ENCODE results near the gene TMEM119. TPM values are rescaled to one million over a fixed set of nuclear protein-coding genes. Genes with fewer than 3 reads are reported as not detected.
"Not testable (repeated sequence)": the region's sequence is repeated elsewhere in the genome, so short reads cannot be mapped to it uniquely, and the experiment has no call there.

The TMEM119 gene
- polyA plus RNA-seq, 1 donor: 14.6 TPM

DNA sequence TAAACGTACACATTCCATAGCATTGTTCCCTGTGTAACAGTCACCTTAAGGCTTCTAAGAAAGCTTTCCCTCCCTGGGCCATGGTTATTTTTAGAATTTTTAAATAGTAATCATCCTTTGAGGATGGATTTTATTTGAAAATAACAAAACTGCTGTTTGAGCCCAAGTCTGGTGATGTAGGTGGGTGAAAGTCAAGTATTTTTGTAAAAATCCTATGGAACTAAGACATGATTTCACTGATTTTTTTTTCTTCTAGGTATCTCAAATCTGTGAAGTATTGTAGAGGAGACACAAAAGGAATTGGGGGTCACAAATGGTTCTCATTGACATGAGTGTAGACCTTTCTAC lies 34.1 kb downstream of the TMEM119 start:
- DNase-seq: no peak
- no peak overlapping the region for H3K4me3 ChIP-seq (ENCODE audit: low read length)
- 0% methylated on average over 1 of the region's 1 CpG for WGBS (ENCODE audit: insufficient coverage, low lambda C conversion rate)
- peaks cover 4% of the 10 kb centered on the region for H3K4me1 ChIP-seq (ENCODE audit: control insufficient read depth, insufficient read depth, low read length)
- H3K27ac ChIP-seq (ENCODE audit: low read length): no peak overlapping the region
- H3K27me3 ChIP-seq (ENCODE audit: control insufficient read depth, insufficient read depth, low read length): no peaks in the 10 kb centered on the region
- no peaks in the 10 kb centered on the region for H3K9me3 ChIP-seq (ENCODE audit: control insufficient read depth, low read depth, low read length)
- peaks cover 45% of the 10 kb centered on the region for H3K36me3 ChIP-seq (ENCODE audit: control insufficient read depth, insufficient read depth, low read length)

GRCh38 chr12:108563136-108563803 lies 34.6 kb downstream of the TMEM119 start:
- Histone ChIP-seq H3K4me3 (ENCODE audit: low read length) (peak overlapping the region; percentile 91), H3K27me3 (ENCODE audit: control insufficient read depth, insufficient read depth, low read length) (no peaks in the 10 kb centered on the region), H3K9me3 (ENCODE audit: control insufficient read depth, low read depth, low read length) (no peaks in the 10 kb centered on the region), H3K27ac (ENCODE audit: low read length) (peak overlapping the region; percentile 88), H3K4me1 (ENCODE audit: control insufficient read depth, insufficient read depth, low read length) (peaks cover 6% of the 10 kb centered on the region), H3K36me3 (ENCODE audit: control insufficient read depth, insufficient read depth, low read length) (peaks cover 42% of the 10 kb centered on the region)
- DNase-seq: peak; percentile 85 to 89
- no CpG with 5 or more reads among the region's 14 CpGs for WGBS (ENCODE audit: insufficient coverage, low lambda C conversion rate)

DNA sequence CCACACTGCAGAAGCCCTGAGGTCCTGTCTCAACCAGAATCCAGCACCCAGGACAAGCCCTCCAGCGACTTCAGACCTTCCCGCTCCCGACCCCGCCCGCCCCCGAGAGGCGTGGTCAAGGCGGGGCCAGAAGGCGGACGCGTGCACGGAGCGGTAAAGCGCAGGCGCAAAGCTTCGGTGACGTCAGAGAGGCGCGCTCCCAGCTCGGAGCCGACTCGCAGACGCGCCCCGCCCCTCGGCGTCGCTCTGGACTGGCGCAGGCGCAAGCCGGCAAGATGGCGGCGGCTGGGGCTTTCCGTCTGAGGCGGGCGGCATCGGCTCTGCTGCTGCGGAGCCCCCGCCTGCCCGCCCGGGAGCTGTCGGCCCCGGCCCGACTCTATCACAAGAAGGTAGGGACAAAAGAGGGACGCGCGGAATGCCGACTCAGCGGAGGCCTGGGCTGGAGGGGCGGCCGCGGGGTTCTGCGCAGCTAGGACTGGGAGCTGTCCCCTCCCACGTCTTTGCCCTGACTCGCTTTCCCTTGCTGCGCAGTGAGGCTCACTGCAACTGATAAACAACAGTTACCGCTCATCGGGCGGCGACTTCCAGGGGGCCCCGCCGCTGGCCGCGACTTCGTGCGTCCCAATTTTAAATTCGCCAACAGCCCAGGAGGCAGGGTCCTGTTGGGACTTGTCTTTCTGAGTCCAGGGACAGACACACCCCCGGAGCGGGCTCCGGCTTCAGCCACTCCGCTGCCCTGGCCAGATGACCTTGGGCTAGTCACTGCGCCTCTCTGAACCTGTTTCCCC lies 35.3 kb downstream of the TMEM119 start, which contains the start of gene ISCU:
Gene ISCU, plus strand, starts transcription at position 249 of the 788 bp plus-strand sequence. Its CDS starts 27 bp downstream, at position 276.
- H3K27me3 ChIP-seq (ENCODE audit: control insufficient read depth, insufficient read depth, low read length): no peaks in the 10 kb centered on the region
- H3K9me3 ChIP-seq (ENCODE audit: control insufficient read depth, low read depth, low read length): no peaks in the 10 kb centered on the region
- H3K36me3 ChIP-seq (ENCODE audit: control insufficient read depth, insufficient read depth, low read length): peaks cover 41% of the 10 kb centered on the region
- peak within 1 kb of the TSS; percentile 93 for H3K27ac ChIP-seq (ENCODE audit: low read length)
- peak within 1 kb of the TSS; percentile 94 for H3K4me3 ChIP-seq (ENCODE audit: low read length)
- peaks cover 7% of the 10 kb centered on the region for H3K4me1 ChIP-seq (ENCODE audit: control insufficient read depth, insufficient read depth, low read length)
- WGBS (ENCODE audit: insufficient coverage, low lambda C conversion rate): no CpG with 5 or more reads among the region's 72 CpGs
- DNase-seq: peak; percentile 98

GRCh38 chr12:108561852-108562347 lies 36.0 kb downstream of the TMEM119 start:
- H3K4me3 ChIP-seq (ENCODE audit: low read length): peak overlapping the region; percentile 94
- peak in 1 of 2 donors; percentile 7 for DNase-seq
- peaks cover 37% of the 10 kb centered on the region for H3K36me3 ChIP-seq (ENCODE audit: control insufficient read depth, insufficient read depth, low read length)
- WGBS (ENCODE audit: insufficient coverage, low lambda C conversion rate): no CpG with 5 or more reads among the region's 20 CpGs
- peak overlapping the region; percentile 93 for H3K27ac ChIP-seq (ENCODE audit: low read length)
- H3K9me3 ChIP-seq (ENCODE audit: control insufficient read depth, low read depth, low read length): no peaks in the 10 kb centered on the region
- peaks cover 7% of the 10 kb centered on the region for H3K4me1 ChIP-seq (ENCODE audit: control insufficient read depth, insufficient read depth, low read length)
- no peaks in the 10 kb centered on the region for H3K27me3 ChIP-seq (ENCODE audit: control insufficient read depth, insufficient read depth, low read length)

- no CpG with 5 or more reads among the region's 57 CpGs for WGBS (ENCODE audit: insufficient coverage, low lambda C conversion rate)
- peak within 1 kb of the TSS; percentile 94 for H3K4me3 ChIP-seq (ENCODE audit: low read length)
- no peaks in the 10 kb centered on the region for H3K9me3 ChIP-seq (ENCODE audit: control insufficient read depth, low read depth, low read length)
- H3K4me1 ChIP-seq (ENCODE audit: control insufficient read depth, insufficient read depth, low read length): peaks cover 7% of the 10 kb centered on the region
- peak within 1 kb of the TSS; percentile 93 for H3K27ac ChIP-seq (ENCODE audit: low read length)
- no peaks in the 10 kb centered on the region for H3K27me3 ChIP-seq (ENCODE audit: control insufficient read depth, insufficient read depth, low read length)
- H3K36me3 ChIP-seq (ENCODE audit: control insufficient read depth, insufficient read depth, low read length): peaks cover 32% of the 10 kb centered on the region
- peak; percentile 86 to 94 for DNase-seq
Measured at GRCh38 chr12:108560752-108561719, 36.8 kb downstream of the TMEM119 start, which contains the start of gene SART3. SART3 (minus strand) TSS chr12:108561173; CDS start chr12:108561154, 19 bp downstream.

DNA sequence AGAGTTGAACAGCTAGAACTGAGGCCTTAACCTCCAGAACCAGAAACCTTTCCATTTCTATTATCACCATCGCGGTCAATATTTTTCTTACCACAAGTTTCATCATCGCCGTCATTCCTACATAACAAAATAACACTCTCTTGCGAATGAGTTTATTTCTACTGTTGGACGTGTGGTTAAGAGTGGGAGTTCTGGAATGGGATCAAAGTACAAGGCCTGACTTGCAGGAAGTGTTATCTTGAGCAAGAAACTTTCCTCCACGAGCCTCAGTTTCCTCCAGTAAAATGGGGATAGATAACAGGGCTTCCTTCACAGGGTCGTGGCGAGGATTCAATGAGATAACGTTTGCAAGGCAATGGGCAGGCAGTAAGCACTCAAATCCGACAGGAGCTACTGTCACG lies 37.6 kb downstream of the TMEM119 start:
- no peaks in the 10 kb centered on the region for H3K27me3 ChIP-seq (ENCODE audit: control insufficient read depth, insufficient read depth, low read length)
- no peaks in the 10 kb centered on the region for H3K9me3 ChIP-seq (ENCODE audit: control insufficient read depth, low read depth, low read length)
- peaks cover 29% of the 10 kb centered on the region for H3K36me3 ChIP-seq (ENCODE audit: control insufficient read depth, insufficient read depth, low read length)
- H3K4me1 ChIP-seq (ENCODE audit: control insufficient read depth, insufficient read depth, low read length): peaks cover 7% of the 10 kb centered on the region
- H3K4me3 ChIP-seq (ENCODE audit: low read length): peak overlapping the region; percentile 94
- DNase-seq: peak; percentile 54 to 78
- whole genome bisulfite sequencing (ENCODE audit: insufficient coverage, low lambda C conversion rate): 0% methylated on average over 6 of the region's 12 CpGs
- H3K27ac ChIP-seq (ENCODE audit: low read length): peak overlapping the region; percentile 93

DNA sequence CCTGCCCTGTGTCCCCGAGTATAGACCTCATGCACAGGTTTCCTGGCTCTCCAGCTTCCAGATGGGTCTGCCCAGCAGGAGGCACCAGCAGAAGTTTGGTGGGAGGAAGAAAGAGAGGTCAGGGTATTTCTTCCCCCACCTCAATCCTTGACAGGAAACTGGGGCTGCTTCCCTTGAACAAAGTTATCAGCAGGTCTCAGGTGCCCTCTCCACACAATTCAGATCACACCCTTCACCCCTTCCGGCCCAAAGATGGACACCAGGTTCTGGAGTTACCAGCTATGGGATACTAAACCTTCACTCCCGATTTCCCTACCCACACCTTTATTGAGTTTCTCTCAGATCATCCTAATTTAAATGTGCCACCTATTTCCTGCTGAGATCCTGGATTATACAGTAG lies 38.1 kb downstream of the TMEM119 start:
- Histone ChIP-seq H3K4me1 (ENCODE audit: control insufficient read depth, insufficient read depth, low read length) (peaks cover 7% of the 10 kb centered on the region), H3K27me3 (ENCODE audit: control insufficient read depth, insufficient read depth, low read length) (no peaks in the 10 kb centered on the region), H3K4me3 (ENCODE audit: low read length) (peak overlapping the region; percentile 94), H3K9me3 (ENCODE audit: control insufficient read depth, low read depth, low read length) (no peaks in the 10 kb centered on the region), H3K27ac (ENCODE audit: low read length) (peak overlapping the region; percentile 93), H3K36me3 (ENCODE audit: control insufficient read depth, insufficient read depth, low read length) (peaks cover 24% of the 10 kb centered on the region)
- DNase-seq: no peak
- 40% methylated on average over 1 of the region's 3 CpGs for WGBS (ENCODE audit: insufficient coverage, low lambda C conversion rate)

DNA sequence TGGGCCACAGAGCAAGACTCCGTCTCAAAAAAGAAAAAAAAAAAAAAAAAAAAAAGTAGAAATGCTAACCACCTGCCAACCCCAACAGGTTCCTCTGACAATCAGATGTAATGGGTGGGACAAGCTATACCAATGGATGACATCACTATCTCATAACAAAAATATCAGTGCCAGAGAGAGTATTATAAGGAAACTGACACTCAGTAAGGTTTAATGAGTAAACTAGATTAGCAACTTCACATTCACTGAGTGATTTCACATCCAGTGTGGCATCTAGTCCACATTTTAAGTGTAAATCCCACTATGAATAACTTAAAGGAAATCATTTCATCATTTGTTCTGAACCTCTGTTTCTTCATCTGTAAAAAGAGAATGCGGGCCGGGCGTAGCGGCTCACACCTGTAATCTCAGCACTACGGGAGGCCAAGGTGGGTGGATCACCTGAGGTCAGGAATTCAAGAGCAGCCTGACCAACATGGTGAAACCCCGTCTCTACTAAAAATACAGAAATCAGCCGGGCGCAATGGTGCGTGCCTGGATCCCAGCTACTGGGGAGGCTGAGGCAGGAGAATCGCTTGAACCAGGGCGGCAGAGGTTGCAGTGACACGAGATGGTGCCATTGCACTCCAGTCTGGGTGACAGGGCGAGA lies 38.8 kb downstream of the TMEM119 start:
- no peak for DNase-seq
- H3K9me3 ChIP-seq (ENCODE audit: control insufficient read depth, low read depth, low read length): no peaks in the 10 kb centered on the region
- no CpG with 5 or more reads among the region's 14 CpGs for WGBS (ENCODE audit: insufficient coverage, low lambda C conversion rate)
- no peaks in the 10 kb centered on the region for H3K27me3 ChIP-seq (ENCODE audit: control insufficient read depth, insufficient read depth, low read length)
- H3K4me3 ChIP-seq (ENCODE audit: low read length): peak overlapping the region; percentile 94
- H3K4me1 ChIP-seq (ENCODE audit: control insufficient read depth, insufficient read depth, low read length): peaks cover 7% of the 10 kb centered on the region
- H3K36me3 ChIP-seq (ENCODE audit: control insufficient read depth, insufficient read depth, low read length): peaks cover 18% of the 10 kb centered on the region
- no peak overlapping the region for H3K27ac ChIP-seq (ENCODE audit: low read length)

DNA sequence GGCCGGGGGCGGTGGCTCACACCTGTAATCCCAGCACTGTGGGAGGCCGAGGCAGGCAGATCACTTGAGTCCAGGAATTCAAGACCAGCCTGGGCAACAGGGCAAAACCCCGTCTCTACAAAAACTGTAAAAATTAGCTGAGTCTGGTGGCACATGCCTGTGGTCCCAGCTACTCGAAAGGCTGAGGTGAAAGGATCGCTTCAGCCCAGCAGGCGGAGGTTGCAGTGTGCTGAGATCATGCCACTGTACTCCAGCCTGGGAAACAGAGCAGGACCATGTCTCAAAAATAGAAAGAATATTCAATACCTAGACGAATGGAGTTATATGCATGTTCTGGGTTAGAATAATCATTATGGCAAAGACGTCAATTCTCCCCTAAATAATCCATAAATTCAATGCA lies 42.5 kb downstream of the TMEM119 start:
- not testable (repeated sequence) for H3K4me1 ChIP-seq (ENCODE audit: control insufficient read depth, insufficient read depth, low read length); H3K4me3 ChIP-seq (ENCODE audit: low read length); H3K27me3 ChIP-seq (ENCODE audit: control insufficient read depth, insufficient read depth, low read length); DNase-seq; H3K9me3 ChIP-seq (ENCODE audit: control insufficient read depth, low read depth, low read length); H3K27ac ChIP-seq (ENCODE audit: low read length)
- 100% methylated on average over 1 of the region's 9 CpGs for WGBS (ENCODE audit: insufficient coverage, low lambda C conversion rate)
- H3K36me3 ChIP-seq (ENCODE audit: control insufficient read depth, insufficient read depth, low read length): peaks cover 18% of the 10 kb centered on the region

Measured in large intestine (tissue), 3 donors.